Measurements from ENCODE around the gene FDX1.

Gene FDX1

GRCh38 chr11:110497231-110497978 lies 67.7 kb downstream of the FDX1 start:
- Histone ChIP-seq H3K4me3 (no peak overlapping the region), H3K27me3 (no peaks in the 10 kb centered on the region)
- no peak for TF ChIP-seq Cebpa-rat (IDR thresholded peaks at IDR 0.05)

GRCh38 chr11:110501428-110501827 lies 71.7 kb downstream of the FDX1 start:
- Histone ChIP-seq H3K9ac (no peak overlapping the region), H3K27me3 (no peaks in the 10 kb centered on the region), H3K4me2 (no peak overlapping the region), H4K20me1 (no peaks in the 10 kb centered on the region), H3K4me1 (no peaks in the 10 kb centered on the region), H3K27ac (no peak overlapping the region), H3K9me3 (peaks cover 7% of the 10 kb centered on the region), H3K36me3 (no peaks in the 10 kb centered on the region), H3K4me3 (no peak overlapping the region)
- no peak for TF ChIP-seq Cebpa-rat (IDR thresholded peaks at IDR 0.05)

More at GRCh38 chr11:110497231-110497978, 67.7 kb downstream of the FDX1 start:
- Histone ChIP-seq H3K27ac (no peak overlapping the region), H3K4me1 (no peaks in the 10 kb centered on the region), H3K9me3 (peaks cover 9% of the 10 kb centered on the region), H3K36me3 (no peaks in the 10 kb centered on the region), H4K20me1 (no peaks in the 10 kb centered on the region), H3K4me2 (no peak overlapping the region), H3K9ac (no peak overlapping the region)

- H3K4me3 ChIP-seq, result no peak overlapping the region
- no peaks in the 10 kb centered on the region for H3K27me3 ChIP-seq
- no peak for TF ChIP-seq Cebpa-rat (IDR thresholded peaks at IDR 0.05)
- peaks cover 7% of the 10 kb centered on the region for H3K9me3 ChIP-seq
- no peak overlapping the region for H3K4me2 ChIP-seq
- H3K9ac ChIP-seq, result no peak overlapping the region
- no peak overlapping the region for H3K27ac ChIP-seq
- peaks cover 14% of the 10 kb centered on the region; the same call in 1 of the 2 replicates for H3K4me1 ChIP-seq
- H3K36me3 ChIP-seq, result no peaks in the 10 kb centered on the region
- no peaks in the 10 kb centered on the region for H4K20me1 ChIP-seq
These were observed 76.0 kb downstream of the FDX1 start for GRCh38 chr11:110505528-110506284.

GRCh38 chr11:110507328-110507727 lies 77.6 kb downstream of the FDX1 start:
- Histone ChIP-seq H4K20me1 (no peaks in the 10 kb centered on the region), H3K9ac (no peak overlapping the region), H3K27me3 (no peaks in the 10 kb centered on the region), H3K36me3 (no peaks in the 10 kb centered on the region), H3K4me1 (peaks cover 14% of the 10 kb centered on the region; the same call in 1 of the 2 replicates), H3K27ac (no peak overlapping the region), H3K4me2 (no peak overlapping the region), H3K9me3 (no peaks in the 10 kb centered on the region), H3K4me3 (no peak overlapping the region)
- no peak for TF ChIP-seq Cebpa-rat (IDR thresholded peaks at IDR 0.05)

GRCh38 chr11:110508786-110509185 lies 79.0 kb downstream of the FDX1 start:
- Histone ChIP-seq H3K36me3 (no peaks in the 10 kb centered on the region), H3K27ac (no peak overlapping the region), H4K20me1 (no peaks in the 10 kb centered on the region), H3K9ac (no peak overlapping the region), H3K27me3 (no peaks in the 10 kb centered on the region), H3K4me1 (peaks cover 14% of the 10 kb centered on the region; the same call in 1 of the 2 replicates), H3K4me3 (no peak overlapping the region), H3K9me3 (no peaks in the 10 kb centered on the region), H3K4me2 (no peak overlapping the region)
- no peak for TF ChIP-seq Cebpa-rat (IDR thresholded peaks at IDR 0.05)

GRCh38 chr11:110509472-110509871 lies 79.7 kb downstream of the FDX1 start:
- no peaks in the 10 kb centered on the region for H3K9me3 ChIP-seq
- no peak overlapping the region for H3K4me3 ChIP-seq
- no peaks in the 10 kb centered on the region for H4K20me1 ChIP-seq
- H3K27ac ChIP-seq, result no peak overlapping the region
- no peaks in the 10 kb centered on the region for H3K27me3 ChIP-seq
- no peak overlapping the region for H3K9ac ChIP-seq
- no peak for TF ChIP-seq Cebpa-rat (IDR thresholded peaks at IDR 0.05)
- H3K36me3 ChIP-seq, result no peaks in the 10 kb centered on the region
- H3K4me1 ChIP-seq, result peaks cover 14% of the 10 kb centered on the region; the same call in 1 of the 2 replicates
- no peak overlapping the region for H3K4me2 ChIP-seq

GRCh38 chr11:110512026-110512425 lies 82.3 kb downstream of the FDX1 start:
- Histone ChIP-seq H3K36me3 (no peaks in the 10 kb centered on the region), H3K4me2 (no peak overlapping the region), H3K27ac (no peak overlapping the region), H3K4me1 (peaks cover 14% of the 10 kb centered on the region; the same call in 1 of the 2 replicates), H3K27me3 (no peaks in the 10 kb centered on the region), H3K9ac (no peak overlapping the region), H3K4me3 (no peak overlapping the region), H3K9me3 (peaks cover 5% of the 10 kb centered on the region), H4K20me1 (no peaks in the 10 kb centered on the region)
- no peak for TF ChIP-seq Cebpa-rat (IDR thresholded peaks at IDR 0.05)

- TF ChIP-seq Cebpa-rat (IDR thresholded peaks at IDR 0.05), result no peak
- Histone ChIP-seq H3K4me2 (no peak overlapping the region), H3K27me3 (no peaks in the 10 kb centered on the region), H3K4me1 (peaks cover 10% of the 10 kb centered on the region; the same call in 1 of the 2 replicates), H3K36me3 (no peaks in the 10 kb centered on the region), H4K20me1 (no peaks in the 10 kb centered on the region), H3K4me3 (no peak overlapping the region), H3K27ac (no peak overlapping the region), H3K9ac (no peak overlapping the region), H3K9me3 (peaks cover 18% of the 10 kb centered on the region)
These were observed 83.6 kb downstream of the FDX1 start for GRCh38 chr11:110513259-110513801.

- Histone ChIP-seq H3K27me3 (no peaks in the 10 kb centered on the region), H3K4me1 (peaks cover 4% of the 10 kb centered on the region; the same call in 1 of the 2 replicates), H3K27ac (no peak overlapping the region), H3K36me3 (no peaks in the 10 kb centered on the region), H3K9ac (no peak overlapping the region), H4K20me1 (no peaks in the 10 kb centered on the region), H3K4me2 (no peak overlapping the region), H3K9me3 (peaks cover 24% of the 10 kb centered on the region), H3K4me3 (no peak overlapping the region)
- TF ChIP-seq Cebpa-rat (IDR thresholded peaks at IDR 0.05), result no peak
These were observed 84.2 kb downstream of the FDX1 start for GRCh38 chr11:110513846-110514437.
